Glomerular endothelial cell (primary cell): Measurements from ENCODE around the gene CRYBG1. TPM values are rescaled to one million over a fixed set of nuclear protein-coding genes. Genes with fewer than 3 reads are reported as not detected.
A peak's percentile ranks its signal among the peaks of the same experiment; 100 is the strongest.
"Not testable (repeated sequence)": the region's sequence is repeated elsewhere in the genome, so short reads cannot be mapped to it uniquely, and the experiment has no call there.

Experiments used
- DNase-seq: peaks from one replicate; pipeline ENCODE4 v3.0.0-alpha.2; 2011; ENCODE audit warnings: low read depth, low spot score; ENCODE audit errors: extremely low read depth
- total RNA-seq: library from RNA; depleted of rRNA; stranded (reverse); fragments of >200 nt; gene quantifications from 2 replicates; pipeline ENCODE4 v1.2.3, GENCODE V29; 2015

CRYBG1 gene
- total RNA-seq, 1 donor from 2014 or later, result 47.8 TPM

DNA sequence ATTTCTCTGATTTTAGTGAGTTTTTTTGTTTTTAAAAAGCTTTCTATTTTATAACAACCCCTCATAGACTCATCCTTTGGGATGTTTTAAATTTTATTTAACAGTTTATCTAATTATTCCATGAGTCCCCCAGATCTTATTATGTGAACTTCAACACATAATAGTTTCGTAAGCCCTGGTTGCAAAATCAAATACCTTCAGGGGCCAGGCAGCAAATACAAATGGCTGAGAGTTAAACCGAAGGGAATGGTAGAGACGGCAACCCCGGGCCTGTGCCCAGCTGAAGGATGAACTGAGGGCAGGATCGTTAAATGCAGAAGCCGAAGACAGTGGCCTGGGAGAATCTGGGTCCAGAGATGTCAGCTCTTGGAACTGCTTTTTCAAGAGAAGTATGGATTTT, 180.4 kb downstream of the CRYBG1 start:
- no peak for DNase-seq

DNA sequence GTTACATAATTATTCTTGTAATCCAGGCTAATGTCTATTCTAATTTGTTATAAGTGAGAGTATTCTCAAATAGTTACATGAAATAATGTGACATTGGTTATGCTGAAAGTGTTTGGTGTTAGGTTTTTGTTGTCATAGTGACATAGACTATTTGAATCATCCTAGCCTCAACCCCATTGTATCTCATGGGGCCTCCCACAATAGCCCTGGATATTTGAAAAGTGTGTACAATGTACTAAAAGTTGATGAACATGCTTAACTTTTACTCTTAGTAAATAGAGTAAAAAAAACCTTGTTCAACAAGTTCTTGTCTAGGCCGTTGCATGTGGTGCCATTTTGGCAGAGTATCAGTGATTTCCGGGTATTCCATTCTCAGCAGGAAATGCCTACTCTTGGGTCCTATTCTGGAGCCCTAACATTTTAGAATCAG, 185.8 kb downstream of the CRYBG1 start:
- no peak for DNase-seq

DNA sequence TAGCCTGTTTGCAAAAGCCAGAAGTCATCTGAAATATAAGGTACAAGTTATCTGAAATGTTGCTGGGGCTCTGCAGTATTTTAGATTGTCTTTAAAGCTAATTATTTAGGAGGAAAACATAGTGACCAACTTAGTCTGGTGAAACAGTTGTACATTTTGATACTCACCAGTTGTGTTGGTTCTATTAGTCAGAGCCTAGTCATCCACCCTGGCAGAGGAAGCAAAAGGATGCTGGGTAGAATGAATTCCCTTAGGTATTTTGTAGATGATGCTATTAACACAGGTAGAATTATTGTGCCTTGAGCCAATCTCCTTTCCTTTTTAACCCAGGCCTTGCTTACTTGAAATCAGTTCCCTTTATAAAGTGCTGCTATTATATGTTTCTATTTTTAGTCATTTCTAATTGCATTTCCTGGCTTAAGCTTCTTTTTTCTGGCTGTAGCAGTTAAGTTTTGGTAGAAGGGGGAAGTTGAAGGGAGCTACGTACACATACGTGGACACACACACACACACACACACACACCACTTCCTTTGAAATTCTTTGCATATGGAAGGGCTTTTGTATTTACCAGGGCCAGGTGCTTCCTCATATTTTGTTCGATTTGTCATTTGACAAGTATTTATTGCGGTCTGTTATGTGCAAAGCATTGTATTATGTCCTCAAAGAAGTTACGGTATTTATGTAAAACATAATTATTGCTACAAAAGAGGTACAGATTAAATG, 186.3 kb downstream of the CRYBG1 start:
- peak; percentile 88 for DNase-seq

DNA sequence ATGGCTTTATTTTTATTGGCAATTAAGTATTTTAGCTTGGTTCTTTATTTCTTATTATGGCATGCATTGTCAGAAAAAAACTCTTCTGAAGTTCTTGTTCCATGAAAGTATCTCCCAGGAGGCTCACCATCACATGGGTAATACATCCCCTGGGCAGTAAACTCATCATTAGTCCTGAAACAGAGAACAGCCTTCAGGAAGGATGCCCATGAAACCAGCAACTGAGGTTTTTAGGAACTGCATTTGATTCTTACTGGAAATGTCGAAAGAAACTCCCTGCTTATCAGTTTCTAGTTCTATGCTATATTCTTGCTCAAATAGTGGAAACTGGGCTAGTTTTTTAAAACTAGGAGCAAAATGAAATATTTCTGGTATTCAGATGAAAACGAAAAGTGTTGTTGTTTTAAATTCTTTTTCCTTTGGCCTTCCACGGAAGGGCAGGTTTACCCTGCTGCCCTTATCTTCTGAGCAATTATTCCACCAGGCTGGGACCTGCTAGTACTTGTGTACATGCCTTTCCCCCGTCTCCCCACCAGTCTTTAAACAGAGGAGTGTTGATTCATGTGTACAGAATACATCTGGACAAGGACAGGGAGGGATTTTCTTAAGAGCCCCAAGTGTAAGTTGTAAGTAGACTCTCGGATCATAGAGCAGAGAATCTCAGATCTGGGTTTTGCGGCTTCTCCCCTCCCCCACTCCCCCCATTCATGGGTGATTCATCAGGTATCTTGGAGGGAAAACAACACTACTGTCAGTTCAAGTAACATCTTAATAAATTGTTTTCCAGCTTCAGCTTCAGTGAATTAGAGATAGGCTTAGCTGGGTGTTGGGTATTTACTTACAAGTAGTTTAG, 187.3 kb downstream of the CRYBG1 start:
- DNase-seq, result no peak

DNA sequence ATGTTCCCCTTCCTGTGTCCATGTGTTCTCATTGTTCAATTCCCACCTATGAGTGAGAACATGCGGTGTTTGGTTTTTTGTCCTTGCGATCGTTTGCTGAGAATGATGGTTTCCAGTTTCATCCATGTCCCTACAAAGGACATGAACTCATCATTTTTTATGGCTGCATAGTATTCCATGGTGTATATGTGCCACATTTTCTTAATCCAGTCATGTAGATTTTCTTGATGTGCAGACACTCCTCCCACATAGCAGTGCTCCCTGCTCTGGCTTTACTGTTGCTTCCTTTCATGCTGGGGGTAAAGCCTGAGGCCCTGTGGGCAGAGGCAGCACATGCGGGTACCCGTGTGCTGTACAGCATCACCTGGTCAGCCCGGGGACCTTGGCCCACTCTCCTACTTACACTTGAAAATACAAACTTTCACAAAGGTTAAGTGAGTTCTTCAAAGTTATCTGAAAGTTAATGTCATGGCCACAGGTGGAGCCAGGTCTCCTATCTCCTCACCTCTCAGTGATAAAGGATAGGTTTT, 188.5 kb downstream of the CRYBG1 start:
- DNase-seq, result not testable (repeated sequence)

DNA sequence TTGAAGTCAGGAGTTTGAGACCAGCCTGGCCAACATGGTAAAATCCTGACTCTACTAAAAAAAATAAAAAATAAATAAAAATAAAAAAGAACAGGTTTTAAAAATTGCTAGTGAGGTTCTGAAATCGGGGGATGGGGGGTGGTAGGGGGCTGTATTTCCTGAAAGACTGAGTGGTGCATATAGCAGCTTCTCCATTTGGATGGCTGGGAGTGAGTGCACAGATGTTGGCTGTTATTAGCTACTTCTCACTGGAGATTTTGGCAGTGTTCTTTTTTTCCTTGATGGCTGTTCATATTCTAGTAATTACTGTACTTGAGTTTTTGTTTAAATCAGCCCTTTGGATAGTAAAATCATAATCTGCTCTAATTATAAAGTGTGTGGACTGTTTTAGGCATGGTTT, 189.0 kb downstream of the CRYBG1 start:
- no peak for DNase-seq

DNA sequence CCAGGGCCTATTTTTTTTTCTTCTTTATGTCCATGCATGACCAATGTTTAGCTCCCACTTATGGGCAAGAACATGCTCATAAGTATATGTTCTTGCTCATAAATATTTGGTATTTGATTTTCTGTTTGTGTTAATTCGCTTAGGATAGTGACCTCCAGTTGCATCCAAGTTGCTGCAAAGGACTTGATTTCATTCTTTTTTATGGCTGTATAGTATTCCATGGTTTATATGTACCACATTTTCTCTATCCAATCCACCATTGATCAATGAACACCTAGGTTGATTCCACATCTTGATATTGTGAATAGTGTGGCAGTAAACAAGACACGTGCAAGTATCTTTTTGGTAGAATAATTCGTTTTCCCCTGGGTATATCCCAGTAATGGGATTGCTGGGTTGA, 190.6 kb downstream of the CRYBG1 start:
- DNase-seq, result no peak

DNA sequence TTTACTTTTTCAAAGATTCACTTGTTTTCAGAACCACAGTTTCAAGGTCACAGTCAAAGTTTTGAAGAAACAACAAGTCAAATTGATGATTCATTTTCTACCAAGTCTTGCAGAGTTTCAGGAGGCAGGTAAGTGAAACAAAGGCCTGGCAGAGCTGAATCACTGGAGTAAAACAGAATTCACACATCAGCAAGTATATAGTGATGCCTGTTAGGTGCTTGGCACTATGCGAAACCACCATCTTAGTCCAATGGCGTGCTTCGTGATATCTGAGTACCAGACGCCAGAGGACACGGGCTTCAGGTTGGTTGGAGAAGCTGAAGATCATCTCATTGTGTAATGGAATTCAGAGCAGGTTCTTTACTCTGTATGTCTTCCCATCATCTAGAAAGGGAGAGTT, 192.9 kb downstream of the CRYBG1 start:
- DNase-seq, result no peak

DNA sequence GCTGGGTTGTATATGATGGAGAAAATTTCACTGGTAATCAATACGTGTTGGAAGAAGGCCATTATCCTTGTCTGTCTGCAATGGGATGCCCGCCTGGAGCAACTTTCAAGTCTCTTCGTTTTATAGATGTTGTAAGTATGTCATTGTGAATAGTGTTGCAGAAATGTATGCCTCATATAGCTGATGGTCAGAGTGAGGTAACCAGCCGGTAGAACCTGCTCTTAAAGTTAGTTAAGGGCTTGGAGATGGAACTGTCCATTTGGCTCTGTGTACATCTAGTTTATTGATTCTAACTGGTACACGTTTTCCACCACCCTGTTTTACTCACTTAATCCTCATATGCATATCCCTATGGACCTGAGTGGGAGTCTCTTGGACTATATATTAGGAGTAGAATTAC, 195.2 kb downstream of the CRYBG1 start:
- DNase-seq, result no peak

DNA sequence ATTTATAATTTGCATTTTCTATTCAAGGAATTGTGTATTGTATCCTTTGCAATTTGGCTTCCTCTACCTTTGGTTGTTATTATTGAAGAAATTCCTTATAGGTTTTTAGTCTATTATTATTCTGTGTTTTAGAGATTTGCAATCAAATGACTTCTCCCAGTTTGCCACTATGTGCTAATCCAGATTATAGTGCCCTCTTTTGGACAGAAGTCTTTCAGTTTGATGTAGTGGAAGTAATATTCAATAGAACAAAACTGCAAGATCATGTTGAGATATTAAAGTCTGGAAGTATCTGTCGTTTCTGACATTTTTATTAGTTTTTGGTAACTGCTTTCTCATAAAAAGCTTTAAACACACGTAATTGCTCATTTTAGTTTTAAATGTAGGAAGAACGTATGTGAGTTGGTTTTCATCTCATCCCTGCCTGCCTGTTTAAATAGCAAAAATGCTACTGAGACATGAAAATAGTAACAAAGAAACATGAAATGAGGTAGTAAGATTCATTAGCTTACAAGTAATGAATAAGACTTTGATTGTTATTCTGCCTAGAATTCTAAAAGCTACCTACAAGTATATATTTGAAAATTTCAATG, 195.9 kb downstream of the CRYBG1 start:
- no peak for DNase-seq

DNA sequence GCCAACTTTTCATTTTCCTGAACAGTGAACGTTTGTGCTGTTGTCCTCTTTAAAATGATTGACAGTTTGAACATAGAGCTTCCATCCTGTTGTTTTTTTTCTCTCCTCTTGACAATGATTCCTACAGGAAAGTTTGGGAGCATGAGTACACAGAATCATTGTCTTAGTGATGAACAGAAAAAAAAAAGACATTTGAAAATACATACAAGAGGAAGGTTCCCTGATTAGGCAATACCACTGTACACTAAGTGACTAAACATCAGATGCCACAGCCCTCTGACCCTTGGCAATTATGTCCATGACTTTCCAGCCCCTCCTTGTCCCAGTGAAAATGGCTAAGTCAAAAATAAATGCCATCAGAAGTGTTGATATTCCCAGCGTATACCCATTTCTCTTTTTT, 197.3 kb downstream of the CRYBG1 start:
- no peak for DNase-seq

DNA sequence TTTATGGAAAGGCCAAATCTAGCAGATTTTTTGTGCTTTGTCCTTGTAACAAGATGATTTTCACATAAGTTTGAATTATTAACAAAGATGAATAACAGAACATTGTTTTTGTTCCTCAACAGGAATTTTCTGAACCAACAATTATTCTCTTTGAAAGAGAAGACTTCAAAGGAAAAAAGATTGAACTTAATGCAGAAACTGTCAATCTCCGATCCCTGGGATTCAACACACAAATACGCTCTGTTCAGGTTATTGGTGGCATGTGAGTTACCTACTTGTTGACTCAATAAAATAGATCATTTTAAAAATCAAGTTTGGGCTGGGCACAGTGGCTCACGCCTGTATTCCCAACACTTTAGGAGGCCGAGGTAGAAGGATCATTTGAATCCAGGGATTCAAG, 197.8 kb downstream of the CRYBG1 start:
- DNase-seq, result no peak

DNA sequence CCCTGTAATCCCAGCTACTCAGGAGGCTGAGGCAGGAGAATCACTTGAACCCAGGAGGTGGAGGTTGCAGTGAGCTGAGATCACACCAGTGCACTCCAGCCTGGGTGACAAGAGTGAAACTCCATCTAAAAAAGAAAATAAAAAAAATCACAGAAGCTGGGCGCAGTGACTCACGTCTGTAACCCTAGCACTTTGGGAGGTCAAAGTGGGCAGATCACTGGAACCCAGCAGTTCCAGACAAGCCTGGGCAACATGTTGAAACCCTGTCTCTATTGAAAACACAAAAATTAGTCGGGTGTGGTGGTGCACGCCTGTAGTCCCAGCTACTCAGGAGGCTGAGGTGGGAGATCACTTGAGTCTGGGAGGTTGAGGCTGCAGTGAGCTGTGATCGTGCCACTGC, 199.1 kb downstream of the CRYBG1 start:
- not testable (repeated sequence) for DNase-seq

DNA sequence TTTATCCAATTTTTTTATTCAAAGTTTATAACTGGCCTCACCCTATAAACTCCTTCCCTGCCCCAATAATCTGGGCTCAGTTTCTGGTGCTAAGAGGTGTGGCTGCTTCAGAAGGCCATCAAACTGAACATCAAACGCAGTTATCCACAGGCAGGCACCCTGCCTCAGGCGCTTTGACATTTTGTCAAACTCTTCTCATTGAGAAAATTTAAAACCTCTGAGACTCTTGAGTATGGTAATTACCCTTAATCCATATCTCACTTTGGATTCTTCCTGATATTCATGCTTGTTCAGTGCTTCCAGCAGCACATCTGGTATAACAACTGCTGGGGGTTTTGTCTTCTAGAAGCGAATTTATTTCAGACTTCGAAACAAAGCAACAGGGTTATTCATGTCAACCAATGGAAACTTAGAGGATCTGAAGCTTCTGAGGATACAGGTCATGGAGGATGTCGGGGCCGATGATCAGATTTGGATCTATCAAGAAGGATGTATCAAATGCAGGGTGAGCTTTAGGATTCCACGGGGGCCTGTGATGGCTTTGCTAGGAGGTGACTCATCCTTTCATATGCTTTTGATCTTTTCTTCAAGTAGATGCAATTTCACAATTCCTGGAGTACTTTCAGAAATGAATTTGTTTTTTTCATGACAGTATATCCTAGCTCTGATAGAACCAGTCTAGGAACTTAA, 200.6 kb downstream of the CRYBG1 start:
- no peak for DNase-seq

DNA sequence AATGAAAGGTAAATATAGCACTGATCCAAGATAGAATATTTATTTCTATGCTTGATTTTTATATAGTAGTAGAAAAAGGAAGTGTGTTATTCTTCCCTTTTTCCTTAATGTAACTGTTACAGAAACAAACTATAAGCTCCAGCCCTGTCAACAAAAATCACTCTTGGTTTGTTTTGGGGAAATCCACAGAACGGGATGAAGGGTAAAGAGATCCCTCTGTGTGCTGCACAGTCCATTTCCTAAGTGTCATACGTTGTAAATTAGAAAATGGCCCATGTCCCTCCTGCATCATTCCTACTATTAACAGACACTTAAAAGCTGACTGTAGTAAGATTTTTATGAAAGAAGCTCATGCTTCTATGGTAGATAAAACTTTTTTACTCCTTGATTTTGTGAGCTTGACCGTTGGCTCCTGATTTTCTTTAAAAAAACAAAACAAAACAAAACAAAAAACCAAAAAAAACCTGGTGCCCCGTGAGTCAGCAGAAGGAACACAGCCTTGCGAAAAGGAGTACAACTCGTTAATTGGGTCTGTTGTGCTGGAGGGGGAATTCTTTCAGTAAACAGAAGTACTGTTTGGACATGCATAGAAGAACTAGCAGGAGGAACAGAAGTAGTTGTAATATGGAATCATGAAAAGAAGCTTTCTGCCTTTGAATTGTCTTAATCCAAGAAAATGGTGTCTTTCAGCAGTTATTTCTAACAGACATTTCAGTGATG, 201.3 kb downstream of the CRYBG1 start:
- DNase-seq, result no peak

DNA sequence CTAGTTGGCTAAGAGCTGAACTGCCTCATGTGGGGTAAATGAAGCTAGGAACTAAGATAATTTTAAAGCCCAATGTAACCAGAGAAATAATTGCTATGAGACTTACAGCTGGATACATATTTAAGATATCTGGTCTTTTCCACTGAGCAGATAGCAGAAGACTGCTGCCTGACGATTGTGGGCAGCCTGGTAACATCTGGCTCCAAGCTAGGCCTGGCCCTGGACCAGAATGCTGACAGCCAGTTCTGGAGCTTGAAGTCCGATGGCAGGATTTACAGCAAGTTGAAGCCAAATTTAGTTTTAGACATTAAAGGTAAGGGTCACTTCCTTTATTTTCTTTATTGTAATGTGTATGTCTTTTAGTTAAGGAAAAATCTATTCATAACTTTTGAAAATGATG, 203.1 kb downstream of the CRYBG1 start:
- no peak for DNase-seq

DNA sequence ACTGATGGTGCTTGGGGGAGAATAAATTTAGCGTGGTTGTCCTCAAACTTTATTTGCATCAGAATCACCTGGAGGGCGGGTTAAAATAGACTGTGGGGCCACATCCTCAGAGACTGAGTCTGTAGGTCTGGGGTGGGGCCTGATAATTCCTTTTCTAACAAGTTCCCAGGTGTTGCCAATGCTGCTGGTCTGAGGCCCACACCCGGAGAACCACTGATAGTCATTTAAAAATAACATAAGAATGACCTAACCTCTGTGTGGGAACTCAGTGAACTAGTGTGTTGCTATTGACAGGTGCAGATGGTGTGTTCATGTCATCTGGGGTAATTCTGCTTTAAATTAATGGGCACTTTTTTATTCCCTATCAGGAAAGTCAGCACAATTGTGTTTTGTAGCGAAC, 204.0 kb downstream of the CRYBG1 start:
- DNase-seq, result no peak

DNA sequence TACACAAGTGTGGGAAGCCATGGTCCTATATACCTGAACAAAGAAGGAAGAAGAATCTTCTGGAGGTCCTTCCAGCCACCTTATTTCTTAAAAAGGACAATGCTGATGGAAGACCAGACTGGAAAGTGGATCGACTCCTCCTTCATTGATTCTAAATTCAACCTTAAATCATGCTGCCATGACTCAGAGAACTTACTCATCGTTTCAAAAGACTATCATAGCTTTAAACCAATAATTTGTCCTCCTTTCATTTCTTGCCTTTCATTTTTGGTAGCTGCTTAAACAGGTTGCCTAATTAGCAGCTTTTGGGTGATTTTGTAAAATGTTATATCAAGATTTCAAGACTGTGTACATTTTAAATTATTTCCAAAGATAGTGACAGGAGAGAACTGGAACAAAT, 208.0 kb downstream of the CRYBG1 start:
- DNase-seq, result no peak

DNA sequence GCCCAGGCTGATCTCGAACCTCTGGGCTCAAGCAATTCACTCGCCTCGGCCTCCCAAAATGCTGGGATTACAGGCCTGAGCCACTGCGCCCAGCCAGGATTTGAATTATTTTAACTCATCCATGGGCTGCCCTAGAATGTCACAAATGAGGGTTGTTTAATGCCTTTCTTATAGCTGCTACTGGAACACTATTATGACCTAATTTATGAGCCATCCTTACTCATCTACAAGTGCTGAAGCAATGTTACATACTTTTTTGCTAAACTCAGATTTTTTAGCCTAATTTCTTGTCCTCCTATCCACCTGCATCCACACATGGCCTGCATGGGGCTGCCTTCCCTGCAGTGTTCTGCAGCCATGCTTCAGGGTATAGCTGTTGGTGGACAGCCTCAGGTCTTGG, 208.9 kb downstream of the CRYBG1 start:
- DNase-seq, result no peak

DNA sequence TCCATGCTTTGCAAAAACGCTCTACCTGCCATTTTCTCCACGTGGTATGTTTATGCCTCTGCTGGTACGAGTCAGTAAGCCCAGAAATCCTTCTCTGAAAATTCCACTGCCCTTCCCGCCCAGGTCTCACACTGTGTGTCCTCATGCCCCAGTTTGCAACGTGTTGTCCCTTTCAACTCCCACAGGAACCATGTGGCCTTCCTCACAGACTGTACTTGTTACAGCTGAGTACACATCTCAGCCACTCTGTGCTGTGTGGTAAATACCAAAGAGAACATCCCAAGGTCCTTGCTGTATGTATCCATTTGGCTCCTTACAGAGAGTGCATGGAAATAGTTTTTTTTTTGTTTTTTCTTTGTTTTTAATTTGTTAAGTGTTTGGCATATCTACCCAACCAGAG, 211.9 kb downstream of the CRYBG1 start:
- no peak for DNase-seq
